HEK293 (cell line): ENCODE measurements around the gene PNPLA2.

ENCODE experiments used
- CTCF ChIA-PET: fragments of 350-600 bp; formaldehyde crosslinking; extraction: SDS; loops from one replicate; lab custom pipeline; 2021; ENCODE audit warnings: antibody characterized with exemption; lab: Yijun Ruan, JAX
- POLR2A ChIA-PET: fragments of 300-600 bp; formaldehyde crosslinking; extraction: SDS; loops from one replicate; lab custom pipeline; 2020; ENCODE audit warnings: antibody characterized with exemption, inconsistent platforms; lab: Yijun Ruan, JAX
- H3K27ac ChIP-seq: fragments of 200-500 bp; sonication (Bioruptor generic); 2 replicates; pipeline ENCODE4 v1.5.1; 2014; ENCODE audit warnings: low read depth, low read length, control low read depth, inconsistent platforms; ENCODE audit errors: extremely low read depth
- H3K36me3 ChIP-seq, 2 experiments: fragments of 200-500 bp in 1 of 2; sonication (Bioruptor generic) in 1 of 2; 1 replicate in 1 of 2; 2 replicates in 1 of 2; pipeline ENCODE4 v1.5.1; 2014 to 2017; ENCODE audit warnings: inconsistent platforms in 2 of 2, low read length in 2 of 2; ENCODE audit not compliant: control insufficient read depth in 2 of 2, insufficient read depth in 1 of 2
- H3K4me1 ChIP-seq: fragments of 200-500 bp; sonication (Bioruptor generic); 2 replicates; pipeline ENCODE4 v1.5.1; 2014; ENCODE audit warnings: mild to moderate bottlenecking, low read length, inconsistent platforms; ENCODE audit not compliant: control insufficient read depth, insufficient read depth
- H3K4me3 ChIP-seq: 2 replicates; pipeline ENCODE4 v1.5.1; 2011; ENCODE audit warnings: low read depth, mild to moderate bottlenecking, control low read depth, low read length, moderate library complexity
- H3K9me3 ChIP-seq: fragments of 200-500 bp; sonication (Bioruptor generic); 2 replicates; pipeline ENCODE4 v1.5.1; 2014; ENCODE audit warnings: low read depth, low read length, inconsistent platforms; ENCODE audit not compliant: control insufficient read depth, insufficient read depth
- GLIS1 ChIP-seq: fragments of 450-650 bp; formaldehyde crosslinking; IDR thresholded peaks from 2 replicates; pipeline ENCODE4 v1.5.1; 2016; ENCODE audit warnings: missing biosample characterization, missing genetic modification characterization
- TCF7L2 ChIP-seq: IDR thresholded peaks from 2 replicates; pipeline ENCODE4 v1.6.1; 2011; ENCODE audit warnings: low read depth, mild to moderate bottlenecking, inconsistent platforms, low read length, moderate library complexity, borderline replicate concordance
- YY2 ChIP-seq: fragments of 450-650 bp; formaldehyde crosslinking; IDR thresholded peaks from 2 replicates; pipeline ENCODE4 v1.5.1; 2016; ENCODE audit warnings: missing biosample characterization, missing genetic modification characterization
- ZBTB17 ChIP-seq: fragments of 450-650 bp; formaldehyde crosslinking; IDR thresholded peaks from 2 replicates; pipeline ENCODE4 v1.5.1; 2016; ENCODE audit warnings: missing biosample characterization, missing genetic modification characterization
- ZNF112 ChIP-seq: fragments of 450-650 bp; formaldehyde crosslinking; IDR thresholded peaks from 2 replicates; pipeline ENCODE4 v1.5.0; 2017; ENCODE audit warnings: missing biosample characterization, missing genetic modification characterization
- ZNF155 ChIP-seq: fragments of 450-650 bp; formaldehyde crosslinking; IDR thresholded peaks from 2 replicates; pipeline ENCODE4 v1.5.1; 2016; ENCODE audit warnings: missing biosample characterization, missing genetic modification characterization
- ZNF26 ChIP-seq: fragments of 450-650 bp; formaldehyde crosslinking; IDR thresholded peaks from 2 replicates; pipeline ENCODE4 v1.5.1; 2016; ENCODE audit warnings: missing biosample characterization, missing genetic modification characterization
- ZNF473 ChIP-seq: fragments of 450-650 bp; formaldehyde crosslinking; IDR thresholded peaks from 2 replicates; pipeline ENCODE4 v1.5.1; 2017; ENCODE audit warnings: missing biosample characterization, missing genetic modification characterization
- ZNF510 ChIP-seq: fragments of 450-650 bp; formaldehyde crosslinking; IDR thresholded peaks from 2 replicates; pipeline ENCODE4 v1.5.1; 2018; ENCODE audit warnings: mild to moderate bottlenecking, missing genetic modification characterization, missing biosample characterization; ENCODE audit not compliant: insufficient replicate concordance
- ZNF549 ChIP-seq: fragments of 450-650 bp; IDR thresholded peaks from 2 replicates; pipeline ENCODE4 v1.5.1; 2018; ENCODE audit warnings: missing biosample characterization, missing genetic modification characterization, mild to moderate bottlenecking, inconsistent platforms, moderate library complexity
- ZNF600 ChIP-seq: fragments of 450-650 bp; formaldehyde crosslinking; IDR thresholded peaks from 2 replicates; pipeline ENCODE4 v1.5.1; 2016; ENCODE audit warnings: missing biosample characterization, missing genetic modification characterization
- ZNF626 ChIP-seq: fragments of 450-650 bp; sonication (Bioruptor Pico); formaldehyde crosslinking; IDR thresholded peaks from 2 replicates; pipeline ENCODE4 v1.5.1; 2018; ENCODE audit warnings: missing biosample characterization, missing genetic modification characterization, inconsistent platforms
- ZNF843 ChIP-seq: fragments of 450-650 bp; formaldehyde crosslinking; IDR thresholded peaks from 2 replicates; pipeline ENCODE4 v1.5.1; 2016; ENCODE audit warnings: missing biosample characterization, missing genetic modification characterization
- ZSCAN30 ChIP-seq: fragments of 450-650 bp; IDR thresholded peaks from 2 replicates; pipeline ENCODE4 v1.5.1; 2018; ENCODE audit warnings: missing biosample characterization, mild to moderate bottlenecking, missing genetic modification characterization, moderate library complexity
- TF ChIP-seq, protein P1 (sequence below): fragments of 450-650 bp; formaldehyde crosslinking; IDR thresholded peaks from 2 replicates; pipeline ENCODE4; 2016; ENCODE audit warnings: missing biosample characterization, missing genetic modification characterization
- TF ChIP-seq, protein P2 (sequence below): fragments of 450-650 bp; IDR thresholded peaks from 2 replicates; pipeline ENCODE4 v1.5.1; 2018; ENCODE audit warnings: missing biosample characterization, mild to moderate bottlenecking, missing genetic modification characterization

The PNPLA2 gene

DNA sequence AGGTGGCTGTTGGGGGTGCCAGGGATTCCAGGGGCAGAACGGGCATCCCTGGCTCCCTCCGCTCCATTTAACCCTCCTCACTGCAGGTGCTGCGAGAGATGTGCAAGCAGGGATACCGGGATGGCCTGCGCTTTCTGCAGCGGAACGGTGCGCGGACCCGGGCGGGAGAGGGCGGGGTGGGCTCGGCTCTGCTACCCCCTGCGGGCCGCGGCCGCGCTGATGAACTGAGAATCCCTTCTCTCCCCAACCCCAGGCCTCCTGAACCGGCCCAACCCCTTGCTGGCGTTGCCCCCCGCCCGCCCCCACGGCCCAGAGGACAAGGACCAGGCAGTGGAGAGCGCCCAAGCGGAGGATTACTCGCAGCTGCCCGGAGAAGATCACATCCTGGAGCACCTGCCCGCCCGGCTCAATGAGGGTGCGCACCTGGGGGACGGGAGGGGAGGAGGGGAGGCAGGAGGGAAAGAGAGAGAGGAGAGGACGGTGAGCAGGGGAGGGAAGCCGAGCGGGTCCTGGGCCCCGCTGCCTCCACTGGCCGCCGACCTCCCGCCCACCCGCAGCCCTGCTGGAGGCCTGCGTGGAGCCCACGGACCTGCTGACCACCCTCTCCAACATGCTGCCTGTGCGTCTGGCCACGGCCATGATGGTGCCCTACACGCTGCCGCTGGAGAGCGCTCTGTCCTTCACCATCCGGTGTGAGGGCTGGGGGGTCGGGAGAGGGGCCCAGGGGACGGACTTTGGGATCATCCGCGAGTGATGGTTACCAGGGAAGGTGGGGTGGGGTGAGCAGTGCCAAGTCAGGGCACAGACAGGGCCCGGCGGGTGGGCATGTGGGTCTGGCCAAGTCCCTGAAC, 5.0 kb downstream of the PNPLA2 start:
- CTCF ChIA-PET: no interaction called here
- H3K4me1 ChIP-seq: 0 out of 2 replicates have a peak, but pooled peaks cover 3% of the 10 kb centered on the region

GRCh38 chr11:824292-824880, 5.7 kb downstream of the PNPLA2 start:
- H3K4me3 ChIP-seq: no peak overlapping the region
- no peak for TF ChIP-seq ZSCAN30 (tag by site-specific recombination)
- TF ChIP-seq, all 188 proteins: peak for 0
- Histone ChIP-seq H3K36me3 (peaks cover 0 to 44% of the 10 kb centered on the region in 2 experiments; a peak in 2 of 3 replicates), H3K9me3 (no peaks in the 10 kb centered on the region), H3K27ac (no peak overlapping the region), H3K4me1 (0 out of 2 replicates have a peak, but pooled peaks cover 3% of the 10 kb centered on the region)
- ChIA-PET CTCF (no interaction called here), POLR2A (interaction anchor here (1.4 kb wide), 1 partner anchor 8 kb away, joined by 6 read pairs; the partner anchor contains the start of gene CD151)

More for the DNA sequence above, 5.0 kb downstream of the PNPLA2 start:
- Histone ChIP-seq H3K27ac (no peak overlapping the region), H3K4me3 (no peak overlapping the region), H3K36me3 (peaks cover 0 to 44% of the 10 kb centered on the region in 2 experiments; a peak in 2 of 3 replicates), H3K9me3 (no peaks in the 10 kb centered on the region)
- no peak for TF ChIP-seq ZNF26
- TF ChIP-seq, protein P1, sequence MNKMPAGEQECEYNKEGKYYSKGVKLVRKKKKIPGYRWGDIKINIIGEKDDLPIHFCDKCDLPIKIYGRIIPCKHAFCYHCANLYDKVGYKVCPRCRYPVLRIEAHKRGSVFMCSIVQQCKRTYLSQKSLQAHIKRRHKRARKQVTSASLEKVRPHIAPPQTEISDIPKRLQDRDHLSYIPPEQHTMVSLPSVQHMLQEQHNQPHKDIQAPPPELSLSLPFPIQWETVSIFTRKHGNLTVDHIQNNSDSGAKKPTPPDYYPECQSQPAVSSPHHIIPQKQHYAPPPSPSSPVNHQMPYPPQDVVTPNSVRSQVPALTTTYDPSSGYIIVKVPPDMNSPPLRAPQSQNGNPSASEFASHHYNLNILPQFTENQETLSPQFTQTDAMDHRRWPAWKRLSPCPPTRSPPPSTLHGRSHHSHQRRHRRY (tag by site-specific recombination): no peak
- no peak for TF ChIP-seq ZNF155 (tag by site-specific recombination)
- no peak for TF ChIP-seq ZBTB17 (tag by site-specific recombination)
- no peak for TF ChIP-seq ZNF600
- no peak for TF ChIP-seq ZNF843 (tag by site-specific recombination)
- no peak for TF ChIP-seq ZNF626
- TF ChIP-seq YY2 (tag by site-specific recombination): no peak
- no peak for TF ChIP-seq TCF7L2
- no peak for TF ChIP-seq GLIS1 (tag by site-specific recombination)
- no peak for TF ChIP-seq ZNF549 (tag by site-specific recombination)
- TF ChIP-seq ZNF473 (tag by site-specific recombination): no peak
- no peak for TF ChIP-seq ZNF510 (tag by site-specific recombination)
- TF ChIP-seq ZNF112: no peak
- TF ChIP-seq, protein P2, sequence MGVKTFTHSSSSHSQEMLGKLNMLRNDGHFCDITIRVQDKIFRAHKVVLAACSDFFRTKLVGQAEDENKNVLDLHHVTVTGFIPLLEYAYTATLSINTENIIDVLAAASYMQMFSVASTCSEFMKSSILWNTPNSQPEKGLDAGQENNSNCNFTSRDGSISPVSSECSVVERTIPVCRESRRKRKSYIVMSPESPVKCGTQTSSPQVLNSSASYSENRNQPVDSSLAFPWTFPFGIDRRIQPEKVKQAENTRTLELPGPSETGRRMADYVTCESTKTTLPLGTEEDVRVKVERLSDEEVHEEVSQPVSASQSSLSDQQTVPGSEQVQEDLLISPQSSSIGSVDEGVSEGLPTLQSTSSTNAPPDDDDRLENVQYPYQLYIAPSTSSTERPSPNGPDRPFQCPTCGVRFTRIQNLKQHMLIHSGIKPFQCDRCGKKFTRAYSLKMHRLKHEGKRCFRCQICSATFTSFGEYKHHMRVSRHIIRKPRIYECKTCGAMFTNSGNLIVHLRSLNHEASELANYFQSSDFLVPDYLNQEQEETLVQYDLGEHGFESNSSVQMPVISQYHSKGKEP (tag by site-specific recombination): no peak
- POLR2A ChIA-PET: interaction anchor here (1.4 to 1.6 kb wide), 3 partner anchors 7 to 47 kb away, joined by 4 to 6 read pairs (median 5); partner anchors contain the start of genes CD151 and GATD1
